Measurements from ENCODE around the gene CRACDL. TPM values are rescaled to one million over a fixed set of nuclear protein-coding genes. Genes with fewer than 3 reads are reported as not detected.

CRACDL gene
- total RNA-seq, 8 experiments from 2014 or later, result 0.11 to 5.5 (median 0.64) TPM; not detected in 2

- in situ Hi-C loops (cut with MboI; ENCODE audit: low pct_unique_long_range_greater_than_20kb in 2 of 9, low sequenced_read_pairs in 9 of 9, unreplicated experiment in 9 of 9), result no loop called here
- Histone ChIP-seq H3K4me3 (no peak overlapping the region), H3K4me1 (replicated peaks in 1 of 2) (peaks cover 5 to 22% of the 10 kb centered on the region in 2 donors), H3K27ac (no peak overlapping the region)
- 8 to 93% (median 63%) methylated on average over 1 to 3 of the region's 3 CpGs; no CpG with 5 or more reads in 4 of the 10 experiments for WGBS, 10 experiments
- no peak for ATAC-seq (replicated peaks in 6 of 8)
Measured at GRCh38 chr2:98816281-98816680, 119.7 kb downstream of the CRACDL start.

DNA sequence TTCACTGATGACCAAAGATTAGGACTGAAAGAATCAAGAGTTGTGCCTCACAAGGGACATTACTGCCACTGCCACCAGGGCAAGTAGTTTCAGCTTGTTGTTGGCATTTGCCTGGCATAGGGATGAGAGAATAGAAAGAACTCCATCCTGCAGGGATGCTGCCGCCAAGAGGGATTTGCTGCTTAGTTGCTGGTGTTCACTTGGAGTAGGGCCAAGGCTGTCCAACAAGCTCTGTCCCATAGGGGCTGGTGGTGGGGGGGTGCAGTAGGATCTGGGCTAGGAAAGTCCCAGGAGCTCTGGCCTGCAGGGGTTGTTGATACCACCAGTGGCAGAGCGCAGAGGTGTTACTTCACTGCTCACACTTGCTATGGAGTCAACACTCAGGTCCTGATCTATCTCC lies 120.2 kb downstream of the CRACDL start:
- WGBS, 10 experiments, result 94 to 100% (median 100%) methylated on average over 1 to 2 of the region's 2 CpGs; no CpG with 5 or more reads in 7 of the 10 experiments
- in situ Hi-C loops (cut with MboI; ENCODE audit: low pct_unique_long_range_greater_than_20kb in 2 of 9, low sequenced_read_pairs in 9 of 9, unreplicated experiment in 9 of 9), result no loop called here
- ATAC-seq (replicated peaks in 6 of 8), result no peak

GRCh38 chr2:98811766-98812165 lies 124.3 kb downstream of the CRACDL start:
- no peak for ATAC-seq (replicated peaks in 6 of 8)
- 14 to 100% (median 100%) methylated on average over 1 of the region's 2 CpGs; no CpG with 5 or more reads in 7 of the 10 experiments for WGBS, 10 experiments
- peaks cover 3 to 7% of the 10 kb centered on the region in 2 donors for H3K4me1 ChIP-seq (replicated peaks in 1 of 2)
- no peak overlapping the region for H3K27ac ChIP-seq
- H3K4me3 ChIP-seq, result no peak overlapping the region
- in situ Hi-C loops (cut with MboI; ENCODE audit: low pct_unique_long_range_greater_than_20kb in 2 of 9, low sequenced_read_pairs in 9 of 9, unreplicated experiment in 9 of 9), result no loop called here

More for the DNA sequence above, 120.2 kb downstream of the CRACDL start:
- no peak overlapping the region for H3K27ac ChIP-seq
- peaks cover 5 to 22% of the 10 kb centered on the region in 2 donors for H3K4me1 ChIP-seq (replicated peaks in 1 of 2)
- H3K4me3 ChIP-seq, result no peak overlapping the region

GRCh38 chr2:98810588-98810928 lies 125.5 kb downstream of the CRACDL start:
- Histone ChIP-seq H3K4me1 (replicated peaks in 1 of 2) (peaks cover 12 to 15% of the 10 kb centered on the region in 2 donors), H3K4me3 (no peak overlapping the region), H3K27ac (no peak overlapping the region)
- no peak for ATAC-seq (replicated peaks in 6 of 8)
- in situ Hi-C loops (cut with MboI; ENCODE audit: low pct_unique_long_range_greater_than_20kb in 2 of 9, low sequenced_read_pairs in 9 of 9, unreplicated experiment in 9 of 9), result no loop called here
- WGBS, 10 experiments, result 7 to 80% (median 67%) methylated on average over 1 to 3 of the region's 3 CpGs; no CpG with 5 or more reads in 1 of the 10 experiments

DNA sequence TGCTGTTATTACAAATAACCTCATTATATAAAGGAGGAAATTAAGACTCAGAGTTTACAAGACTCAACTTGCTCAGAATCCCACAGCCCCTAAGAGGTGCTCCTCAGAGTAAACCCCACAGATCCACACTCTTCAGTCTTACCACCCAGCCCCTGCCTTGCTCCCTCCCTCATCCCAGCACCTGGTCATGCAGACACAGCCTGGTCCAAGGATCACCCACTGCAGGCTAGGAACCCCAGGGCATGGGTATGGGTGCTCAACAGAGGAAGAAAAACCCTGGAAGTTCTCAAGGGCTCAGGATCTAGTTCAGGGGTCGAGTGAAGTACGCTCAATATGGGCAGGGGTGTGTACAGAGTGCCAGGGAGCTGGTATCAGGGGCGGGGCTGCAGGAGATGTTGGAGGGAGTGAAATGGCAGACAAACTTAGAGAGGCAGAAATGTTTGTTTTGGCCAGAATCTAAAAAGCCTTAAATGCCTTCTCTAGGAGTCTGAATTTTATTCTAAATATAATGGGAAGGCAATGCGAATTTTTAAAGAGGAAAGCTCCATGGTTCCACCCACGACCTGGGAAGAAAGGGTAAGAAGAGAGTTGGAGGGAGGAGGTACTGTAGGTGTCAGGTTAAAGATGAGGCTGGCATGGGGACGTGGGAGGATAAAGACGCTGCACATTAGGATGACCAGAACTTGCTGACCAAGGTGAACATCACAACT lies 126.0 kb downstream of the CRACDL start:
- in situ Hi-C loops (cut with MboI; ENCODE audit: low pct_unique_long_range_greater_than_20kb in 2 of 9, low sequenced_read_pairs in 9 of 9, unreplicated experiment in 9 of 9), result no loop called here
- ATAC-seq (replicated peaks in 6 of 8), result peak in 2 of 8 experiments; percentile 16 to 39
- 0 to 71% (median 34%) methylated on average over 1 to 5 of the region's 7 CpGs; no CpG with 5 or more reads in 2 of the 10 experiments for WGBS, 10 experiments
- Histone ChIP-seq H3K4me1 (replicated peaks in 1 of 2) (peaks cover 17 to 20% of the 10 kb centered on the region in 2 donors), H3K4me3 (no peak overlapping the region), H3K27ac (no peak overlapping the region)

DNA sequence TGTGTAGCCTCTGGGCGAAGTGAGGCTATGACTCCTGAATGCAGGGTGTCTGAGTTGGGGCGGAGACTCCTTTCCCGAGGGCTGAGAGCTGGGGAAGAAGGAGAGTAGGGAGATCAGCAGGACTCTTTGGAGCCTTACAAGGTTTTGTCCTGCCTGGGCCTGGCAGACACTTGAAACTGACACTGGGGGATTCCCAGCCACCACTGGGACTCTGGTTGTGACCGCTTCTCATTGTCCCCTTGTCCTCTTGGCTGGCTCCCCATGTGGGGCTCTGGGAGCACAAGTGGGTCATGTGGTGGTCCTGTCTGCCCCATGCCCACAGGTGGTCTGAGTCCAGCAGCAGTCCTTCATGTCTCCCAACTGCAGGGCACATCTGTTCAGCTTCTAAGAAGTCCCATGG lies 126.9 kb downstream of the CRACDL start:
- in situ Hi-C loops (cut with MboI; ENCODE audit: low pct_unique_long_range_greater_than_20kb in 2 of 9, low sequenced_read_pairs in 9 of 9, unreplicated experiment in 9 of 9), result no loop called here
- ATAC-seq (replicated peaks in 6 of 8), result peak in 2 of 8 experiments; percentile 47 to 63
- Histone ChIP-seq H3K4me1 (replicated peaks in 1 of 2) (peaks cover 23 to 27% of the 10 kb centered on the region in 2 donors), H3K4me3 (no peak overlapping the region), H3K27ac (no peak overlapping the region)
- 30 to 80% (median 66%) methylated on average over 1 to 3 of the region's 4 CpGs; no CpG with 5 or more reads in 7 of the 10 experiments for WGBS, 10 experiments

DNA sequence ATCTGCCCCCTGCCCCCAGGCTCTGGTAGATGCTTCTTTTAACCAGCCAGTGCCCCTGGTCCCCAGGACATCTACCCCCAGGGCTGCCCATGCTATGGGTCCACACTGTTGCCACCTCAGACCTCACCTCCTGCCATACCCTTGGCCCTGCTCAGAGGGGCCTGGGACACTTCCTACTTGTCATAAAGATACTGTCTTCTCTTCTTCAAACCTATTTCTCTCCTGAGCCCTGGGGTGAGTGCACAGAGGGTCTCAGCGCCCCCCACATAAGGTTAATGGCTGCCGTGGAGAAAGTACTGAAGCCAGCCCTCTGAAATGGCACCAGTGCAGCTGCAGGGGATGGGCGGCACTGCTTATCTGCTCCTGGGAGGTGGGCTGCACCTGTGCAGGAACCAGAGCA lies 127.5 kb downstream of the CRACDL start:
- Histone ChIP-seq H3K4me1 (replicated peaks in 1 of 2) (peaks cover 28 to 32% of the 10 kb centered on the region in 2 donors), H3K27ac (no peak overlapping the region), H3K4me3 (no peak overlapping the region)
- no peak for ATAC-seq (replicated peaks in 6 of 8)
- WGBS, 10 experiments, result 80 to 100% (median 84%) methylated on average over 1 of the region's 3 CpGs; no CpG with 5 or more reads in 6 of the 10 experiments
- in situ Hi-C loops (cut with MboI; ENCODE audit: low pct_unique_long_range_greater_than_20kb in 2 of 9, low sequenced_read_pairs in 9 of 9, unreplicated experiment in 9 of 9), result no loop called here

DNA sequence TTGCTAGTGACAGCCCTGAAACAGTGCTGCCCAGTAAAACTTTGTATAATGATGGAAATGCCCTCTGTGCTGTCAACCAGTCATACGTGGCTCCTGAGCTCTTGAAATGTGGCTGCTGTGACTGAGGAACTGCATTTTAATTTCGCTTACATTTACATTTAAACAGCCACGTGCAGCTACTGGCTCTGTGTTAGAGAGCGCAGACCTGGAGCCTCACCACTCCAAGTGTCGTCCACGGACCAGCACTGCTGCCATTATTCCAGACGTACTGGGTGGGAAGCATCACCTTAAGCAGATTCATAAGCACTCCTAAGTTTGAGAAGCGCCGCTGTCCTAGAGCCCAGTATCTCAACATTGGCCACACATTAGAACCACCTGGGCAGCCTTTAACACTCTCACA lies 128.1 kb downstream of the CRACDL start:
- Histone ChIP-seq H3K4me1 (replicated peaks in 1 of 2) (peaks cover 29 to 32% of the 10 kb centered on the region in 2 donors), H3K27ac (no peak overlapping the region), H3K4me3 (no peak overlapping the region)
- peak in 6 of 8 experiments; percentile 10 to 61 (median 40) for ATAC-seq (replicated peaks in 6 of 8)
- in situ Hi-C loops (cut with MboI; ENCODE audit: low pct_unique_long_range_greater_than_20kb in 2 of 9, low sequenced_read_pairs in 9 of 9, unreplicated experiment in 9 of 9), result no loop called here
- 45 to 100% (median 77%) methylated on average over 2 to 3 of the region's 9 CpGs; no CpG with 5 or more reads in 3 of the 10 experiments for WGBS, 10 experiments

- Histone ChIP-seq H3K4me1 (replicated peaks in 1 of 2) (peaks cover 29 to 32% of the 10 kb centered on the region in 2 donors), H3K27ac (no peak overlapping the region), H3K4me3 (no peak overlapping the region)
- ATAC-seq (replicated peaks in 6 of 8), result no peak
- in situ Hi-C loops (cut with MboI; ENCODE audit: low pct_unique_long_range_greater_than_20kb in 2 of 9, low sequenced_read_pairs in 9 of 9, unreplicated experiment in 9 of 9), result no loop called here
- 63 to 100% (median 83%) methylated on average over 1 to 3 of the region's 3 CpGs; no CpG with 5 or more reads in 6 of the 10 experiments for WGBS, 10 experiments
Measured at GRCh38 chr2:98807221-98807620, 128.8 kb downstream of the CRACDL start.

GRCh38 chr2:98806236-98806697 lies 129.8 kb downstream of the CRACDL start:
- ATAC-seq (replicated peaks in 6 of 8), result peak in 5 of 8 experiments; percentile 24 to 69 (median 31)
- Histone ChIP-seq H3K4me3 (no peak overlapping the region), H3K27ac (no peak overlapping the region), H3K4me1 (replicated peaks in 1 of 2) (peaks cover 29 to 32% of the 10 kb centered on the region in 2 donors)
- 0 to 85% (median 70%) methylated on average over 1 to 6 of the region's 7 CpGs; no CpG with 5 or more reads in 5 of the 10 experiments for WGBS, 10 experiments
- in situ Hi-C loops (cut with MboI; ENCODE audit: low pct_unique_long_range_greater_than_20kb in 2 of 9, low sequenced_read_pairs in 9 of 9, unreplicated experiment in 9 of 9), result no loop called here

DNA sequence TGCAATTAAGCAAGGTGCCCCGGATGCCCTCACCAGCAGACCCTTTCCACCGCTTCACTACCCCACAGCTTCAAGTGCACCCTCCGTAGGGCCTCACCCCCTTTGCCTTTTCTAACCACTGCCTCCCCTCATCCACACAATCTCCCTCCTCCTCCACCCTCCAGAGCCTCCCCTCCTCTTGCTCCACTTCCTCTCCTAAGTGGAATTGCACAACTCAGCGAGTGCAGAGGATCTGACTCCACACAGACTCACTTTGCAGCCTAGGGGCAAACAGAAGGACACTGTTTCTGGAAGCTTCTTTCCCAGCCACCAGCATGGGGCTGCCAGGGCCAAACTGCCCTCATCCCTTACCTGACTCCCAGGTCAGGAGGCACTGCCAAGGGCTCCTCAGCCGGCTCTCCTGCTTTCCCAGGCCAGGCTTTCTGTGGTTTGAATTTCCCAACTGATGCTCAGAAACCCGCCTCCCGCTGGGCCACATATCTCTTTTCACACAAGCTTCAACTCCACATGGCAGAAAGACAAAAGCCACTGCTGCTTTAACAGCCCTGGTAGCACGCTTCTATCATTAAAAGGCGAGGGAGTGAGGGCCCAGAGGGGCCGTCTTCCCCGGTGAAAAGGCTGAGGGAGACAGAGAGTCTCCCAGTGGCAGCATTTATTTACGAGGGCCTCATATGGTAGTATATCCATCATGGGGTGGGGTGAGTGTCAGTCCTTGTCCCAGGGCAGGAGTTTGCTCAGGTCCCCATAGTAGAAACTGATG lies 130.4 kb downstream of the CRACDL start:
- peaks cover 29 to 32% of the 10 kb centered on the region in 2 donors for H3K4me1 ChIP-seq (replicated peaks in 1 of 2)
- H3K27ac ChIP-seq, result peak overlapping the region in 1 of 2 donors; percentile 6
- no peak overlapping the region for H3K4me3 ChIP-seq
- WGBS, 10 experiments, result 19 to 92% (median 62%) methylated on average over 2 to 7 of the region's 12 CpGs; no CpG with 5 or more reads in 3 of the 10 experiments
- in situ Hi-C loops (cut with MboI; ENCODE audit: low pct_unique_long_range_greater_than_20kb in 2 of 9, low sequenced_read_pairs in 9 of 9, unreplicated experiment in 9 of 9), result no loop called here
- peak; percentile 38 to 60 (median 54) for ATAC-seq (replicated peaks in 6 of 8)

GRCh38 chr2:98804736-98805135 lies 131.3 kb downstream of the CRACDL start:
- H3K4me3 ChIP-seq, result no peak overlapping the region
- in situ Hi-C loops (cut with MboI; ENCODE audit: low pct_unique_long_range_greater_than_20kb in 2 of 9, low sequenced_read_pairs in 9 of 9, unreplicated experiment in 9 of 9), result no loop called here
- H3K27ac ChIP-seq, result no peak overlapping the region
- WGBS, 10 experiments, result 40 to 100% (median 93%) methylated on average over 1 to 3 of the region's 3 CpGs; no CpG with 5 or more reads in 3 of the 10 experiments
- H3K4me1 ChIP-seq (replicated peaks in 1 of 2), result peaks cover 29 to 32% of the 10 kb centered on the region in 2 donors
- ATAC-seq (replicated peaks in 6 of 8), result no peak

DNA sequence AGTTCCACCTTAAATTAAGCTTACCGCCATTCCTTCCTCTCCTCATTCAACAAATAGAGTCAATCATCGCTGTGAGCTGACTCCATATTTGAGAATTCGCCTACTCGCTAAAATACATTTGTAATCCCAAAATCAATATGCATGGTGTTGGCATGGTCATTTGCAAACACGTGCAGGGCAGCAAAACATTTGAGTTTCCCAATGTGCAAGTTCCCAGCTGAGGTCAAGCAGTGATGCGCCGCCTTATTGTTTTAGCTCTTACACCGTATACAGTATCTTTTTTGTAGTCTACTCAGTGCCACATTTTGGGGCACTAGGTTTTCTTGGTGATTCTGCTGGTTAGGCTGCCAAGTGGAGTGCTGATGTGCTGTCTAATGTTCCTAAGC lies 131.8 kb downstream of the CRACDL start:
- Histone ChIP-seq H3K4me3 (no peak overlapping the region), H3K4me1 (replicated peaks in 1 of 2) (peaks cover 32 to 33% of the 10 kb centered on the region in 2 donors), H3K27ac (peak overlapping the region in 1 of 2 donors; percentile 67)
- in situ Hi-C loops (cut with MboI; ENCODE audit: low pct_unique_long_range_greater_than_20kb in 2 of 9, low sequenced_read_pairs in 9 of 9, unreplicated experiment in 9 of 9), result no loop called here
- ATAC-seq (replicated peaks in 6 of 8), result no peak
- 33 to 100% (median 90%) methylated on average over 2 to 7 of the region's 8 CpGs for WGBS, 10 experiments

All from motor neuron (in vitro differentiated cells).